Keratinocyte (primary cell): ENCODE measurements around the gene C11orf97.

Experiments used
- EZH2 ChIP-seq: IDR thresholded peaks from one replicate; pipeline ENCODE4 v1.6.1; 2012; ENCODE audit warnings: inconsistent platforms, mild to moderate bottlenecking, low read length, moderate library complexity
- TF ChIP-seq, protein P1 (sequence below), 3 experiments: IDR thresholded peaks in 1 of 3; conservative IDR thresholded peaks in 1 of 3; optimal IDR thresholded peaks in 1 of 3; 2 replicates in 2 of 3; 3 replicates in 1 of 3; pipeline versions ENCODE3 to v1.5.1; 2011; ENCODE audit warnings: low read length in 3 of 3, mild to moderate bottlenecking in 3 of 3, moderate library complexity in 2 of 3, control low read depth in 1 of 3, inconsistent platforms in 1 of 3; ENCODE audit not compliant: insufficient read depth in 2 of 3; ENCODE audit errors: extremely low read depth in 1 of 3

- no peak for TF ChIP-seq EZH2
- TF ChIP-seq, protein P1, sequence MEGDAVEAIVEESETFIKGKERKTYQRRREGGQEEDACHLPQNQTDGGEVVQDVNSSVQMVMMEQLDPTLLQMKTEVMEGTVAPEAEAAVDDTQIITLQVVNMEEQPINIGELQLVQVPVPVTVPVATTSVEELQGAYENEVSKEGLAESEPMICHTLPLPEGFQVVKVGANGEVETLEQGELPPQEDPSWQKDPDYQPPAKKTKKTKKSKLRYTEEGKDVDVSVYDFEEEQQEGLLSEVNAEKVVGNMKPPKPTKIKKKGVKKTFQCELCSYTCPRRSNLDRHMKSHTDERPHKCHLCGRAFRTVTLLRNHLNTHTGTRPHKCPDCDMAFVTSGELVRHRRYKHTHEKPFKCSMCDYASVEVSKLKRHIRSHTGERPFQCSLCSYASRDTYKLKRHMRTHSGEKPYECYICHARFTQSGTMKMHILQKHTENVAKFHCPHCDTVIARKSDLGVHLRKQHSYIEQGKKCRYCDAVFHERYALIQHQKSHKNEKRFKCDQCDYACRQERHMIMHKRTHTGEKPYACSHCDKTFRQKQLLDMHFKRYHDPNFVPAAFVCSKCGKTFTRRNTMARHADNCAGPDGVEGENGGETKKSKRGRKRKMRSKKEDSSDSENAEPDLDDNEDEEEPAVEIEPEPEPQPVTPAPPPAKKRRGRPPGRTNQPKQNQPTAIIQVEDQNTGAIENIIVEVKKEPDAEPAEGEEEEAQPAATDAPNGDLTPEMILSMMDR (optimal IDR thresholded peaks at IDR 0.05 in 1 of 3, IDR thresholded peaks at IDR 0.05 in 1 of 3, conservative IDR thresholded peaks at IDR 0.05 in 1 of 3; ENCODE audit: extremely low read depth in 1 of 3, insufficient read depth in 2 of 3, low read length in 3 of 3) = no peak
Measured at GRCh38 chr11:94486068-94486467, 26.2 kb upstream of the C11orf97 start.
